Activated CD8-positive, alpha-beta memory T cell treated with anti-CD3 and anti-CD28 coated beads, Interleukin-2, amount 50 U/mL, for 24 hours (primary cell): ENCODE results near the gene WDFY3.

Source experiments
- DNase-seq: peaks from one replicate; pipeline ENCODE4 v3.0.0-alpha.2; 2020; ENCODE audit errors: extremely low read depth

WDFY3 gene

GRCh38 chr4:84796394-84796793, 170.1 kb downstream of the WDFY3 start:
- DNase-seq = no peak

GRCh38 chr4:84792366-84793301, 173.9 kb downstream of the WDFY3 start:
- DNase-seq = no peak

GRCh38 chr4:84790769-84791565, 175.5 kb downstream of the WDFY3 start:
- DNase-seq = no peak

GRCh38 chr4:84786478-84786877, 180.0 kb downstream of the WDFY3 start:
- no peak for DNase-seq

GRCh38 chr4:84782517-84782916, 184.0 kb downstream of the WDFY3 start:
- no peak for DNase-seq

- DNase-seq = no peak
Observed at GRCh38 chr4:84780719-84781118, 185.8 kb downstream of the WDFY3 start.

- DNase-seq = no peak
Observed at GRCh38 chr4:84778041-84778440, 188.4 kb downstream of the WDFY3 start.

- DNase-seq = no peak
Observed at GRCh38 chr4:84767168-84767567, 199.3 kb downstream of the WDFY3 start.

- DNase-seq = no peak
Observed at GRCh38 chr4:84753321-84753972, 213.0 kb downstream of the WDFY3 start.

- no peak for DNase-seq
Observed at GRCh38 chr4:84751707-84752106, 214.8 kb downstream of the WDFY3 start.

- no peak for DNase-seq
Observed at GRCh38 chr4:84750960-84751283, 215.6 kb downstream of the WDFY3 start.

- no peak for DNase-seq
Observed at GRCh38 chr4:84750260-84750959, 216.1 kb downstream of the WDFY3 start.

GRCh38 chr4:84740057-84740456, 226.4 kb downstream of the WDFY3 start:
- no peak for DNase-seq

- DNase-seq = no peak
Observed at GRCh38 chr4:84738622-84739021, 227.9 kb downstream of the WDFY3 start.

- no peak for DNase-seq
Observed at GRCh38 chr4:84737656-84738055, 228.8 kb downstream of the WDFY3 start.

- no peak for DNase-seq
Observed at GRCh38 chr4:84734037-84734436, 232.5 kb downstream of the WDFY3 start.

- DNase-seq = no peak
Observed at GRCh38 chr4:84733343-84734033, 233.0 kb downstream of the WDFY3 start.

- DNase-seq = no peak
Observed at GRCh38 chr4:84730375-84730774, 236.1 kb downstream of the WDFY3 start.

- DNase-seq = no peak
Observed at GRCh38 chr4:84727491-84727890, 239.0 kb downstream of the WDFY3 start.

GRCh38 chr4:84726356-84726755, 240.1 kb downstream of the WDFY3 start:
- no peak for DNase-seq

- DNase-seq = no peak
Observed at GRCh38 chr4:84722720-84723119, 243.8 kb downstream of the WDFY3 start.
